K562 (cell line): ENCODE data around the gene GPATCH4. TPM values are rescaled to one million over a fixed set of nuclear protein-coding genes. Genes with fewer than 3 reads are reported as not detected.

Source experiments
- ATAC-seq: fragments of 200-7000 bp; cut with Tn5 transposase; 3 replicates; pipeline ENCODE4 v1.9.1; 2020; ENCODE audit warnings: moderate library complexity
- BruUV-seq: library from RNA; stranded (reverse); fragments of 400-500 nt; replicated peaks from 2 replicates; lab custom pipeline; 2021; lab: Mats Ljungman, UMichigan
- CTCF ChIA-PET: fragments of 300-600 bp; formaldehyde crosslinking; extraction: SDS; loops from one replicate; lab custom pipeline; 2021; ENCODE audit warnings: low intra/inter-chr PET ratio; lab: Yijun Ruan, JAX
- POLR2A ChIA-PET: fragments of 300-600, 350-650 bp; sonication (Branson Sonifier 250); formaldehyde crosslinking; extraction: SDS; loops from one replicate; lab custom pipeline; 2021; ENCODE audit warnings: antibody characterized with exemption, inconsistent platforms; lab: Yijun Ruan, JAX
- DNase-seq, 4 experiments: peaks; one replicate each; pipeline versions ENCODE4 v3.0.0 to v3.0.0-alpha.2; 2011 to 2018; ENCODE audit warnings: low spot score in 3 of 4, mixed read lengths in 3 of 4; ENCODE audit errors: extremely low read depth in 1 of 4
- FAIRE-seq: peaks from 2 replicates; lab custom pipeline; 2011; peaks lifted over from hg19 to GRCh38; lab: Jason Lieb, UNC
- H2AFZ ChIP-seq: 2 replicates; pipeline ENCODE4 v1.6.0; 2011; ENCODE audit warnings: low read depth, low read length, control low read depth, inconsistent platforms
- H3K27ac ChIP-seq: fragments of 200-600 bp; 3 replicates; pipeline ENCODE4 v1.8.0; 2011; ENCODE audit warnings: low read depth, mild to moderate bottlenecking, control low read depth, inconsistent platforms, low read length, moderate library complexity, mixed read lengths; ENCODE audit errors: extremely low read depth
- H3K27me3 ChIP-seq, 2 experiments: fragments of 300-600 bp in 1 of 2; 2 replicates in 1 of 2; 3 replicates in 1 of 2; pipeline versions ENCODE4 v1.6.0 to v1.8.0; 2011; ENCODE audit warnings: inconsistent platforms in 2 of 2, low read length in 2 of 2, mild to moderate bottlenecking in 1 of 2, mixed read lengths in 1 of 2, moderate library complexity in 1 of 2; ENCODE audit not compliant: control insufficient read depth in 2 of 2, insufficient read depth in 2 of 2
- H3K36me3 ChIP-seq: fragments of 300-600 bp; 3 replicates; pipeline ENCODE4 v1.8.0; 2011; ENCODE audit warnings: mild to moderate bottlenecking, low read length, inconsistent platforms; ENCODE audit not compliant: control insufficient read depth, insufficient read depth
- H3K4me1 ChIP-seq, 2 experiments: fragments of 200-600 bp in 1 of 2; replicated peaks in 1 of 2; 2 replicates in 1 of 2; 3 replicates in 1 of 2; pipeline versions ENCODE4 v1.5.1 to v1.8.0; 2011; ENCODE audit warnings: inconsistent platforms in 2 of 2, low read length in 2 of 2, mild to moderate bottlenecking in 1 of 2, mixed read lengths in 1 of 2, moderate library complexity in 1 of 2; ENCODE audit not compliant: control insufficient read depth in 2 of 2, insufficient read depth in 2 of 2
- H3K4me2 ChIP-seq: 2 replicates; pipeline ENCODE4 v1.6.1; 2011; ENCODE audit warnings: low read length, control low read depth, inconsistent platforms, mixed read lengths; ENCODE audit not compliant: insufficient read depth
- H3K4me3 ChIP-seq: fragments of 200-600 bp; sonication (generic), shearing (Covaris generic); 2 replicates; pipeline ENCODE4 v1.5.1; 2016; ENCODE audit warnings: control low read depth, inconsistent platforms
- H3K79me2 ChIP-seq: fragments of 200-600 bp; 3 replicates; pipeline ENCODE4 v1.8.0; 2011; ENCODE audit warnings: low read length, inconsistent platforms; ENCODE audit not compliant: control insufficient read depth, insufficient read depth
- H3K9ac ChIP-seq, 2 experiments: 2 replicates each; pipeline versions ENCODE4 v1.6.0 to v1.6.1; 2011; ENCODE audit warnings: low read depth in 2 of 2, low read length in 2 of 2, control low read depth in 1 of 2, inconsistent platforms in 1 of 2, mild to moderate bottlenecking in 1 of 2, mixed read lengths in 1 of 2; ENCODE audit not compliant: insufficient read depth in 1 of 2
- H3K9me1 ChIP-seq: one replicate; pipeline ENCODE4 v1.6.0; 2011; ENCODE audit warnings: inconsistent platforms, mild to moderate bottlenecking, low read length, moderate library complexity; ENCODE audit not compliant: control insufficient read depth, insufficient read depth
- H3K9me3 ChIP-seq: replicated peaks from 2 replicates; pipeline ENCODE4 v1.5.1; 2011; ENCODE audit warnings: low read depth, low read length, inconsistent platforms; ENCODE audit not compliant: control insufficient read depth, insufficient read depth
- H4K20me1 ChIP-seq: replicated peaks from 2 replicates; pipeline ENCODE4 v1.6.1; 2011; ENCODE audit warnings: low read length, inconsistent platforms, mixed read lengths; ENCODE audit not compliant: control insufficient read depth, insufficient read depth
- CBFA2T2 ChIP-seq: fragments of 450-650 bp; conservative IDR thresholded peaks from 2 replicates; pipeline ENCODE4 v1.6.1; 2017; ENCODE audit warnings: mild to moderate bottlenecking
- CBFA2T3 ChIP-seq: fragments of 450-650 bp; IDR thresholded peaks from 2 replicates; pipeline ENCODE4 v1.6.1; 2017
- DPF2 ChIP-seq: fragments of 450-650 bp; IDR thresholded peaks from 2 replicates; pipeline ENCODE4 v1.6.1; 2016
- FIP1L1 ChIP-seq: fragments of 200-400 bp; formaldehyde crosslinking; IDR thresholded peaks from 2 replicates; pipeline ENCODE4 v1.6.1; 2018; ENCODE audit warnings: mild to moderate bottlenecking, low read depth, low read length; ENCODE audit not compliant: poor library complexity, severe bottlenecking
- GATA2 ChIP-seq: sonication (generic); formaldehyde crosslinking; IDR thresholded peaks from 2 replicates; pipeline ENCODE4 v1.4.0; 2020; ENCODE audit warnings: mild to moderate bottlenecking, missing genetic modification reagents
- NCOR1 ChIP-seq: fragments of 450-650 bp; IDR thresholded peaks from 2 replicates; pipeline ENCODE4 v1.6.1; 2016; ENCODE audit warnings: mild to moderate bottlenecking, moderate library complexity
- NFIC ChIP-seq: fragments of 450-650 bp; IDR thresholded peaks from 2 replicates; pipeline ENCODE4 v1.6.1; 2017; ENCODE audit warnings: mild to moderate bottlenecking, inconsistent platforms
- NR2F6 ChIP-seq: fragments of 450-650 bp; formaldehyde crosslinking; IDR thresholded peaks from 2 replicates; pipeline ENCODE4 v1.4.0; 2020; ENCODE audit warnings: mild to moderate bottlenecking
- NRF1 ChIP-seq, 2 experiments: fragments of 450-650 bp; IDR thresholded peaks in 1 of 2; conservative IDR thresholded peaks in 1 of 2; 2 replicates each; pipeline ENCODE4 v1.6.1; 2014; ENCODE audit warnings: mild to moderate bottlenecking in 2 of 2
- PHTF2 ChIP-seq: fragments of 250-450 bp; sonication (Bioruptor Pico); IDR thresholded peaks from 2 replicates; pipeline ENCODE4 v1.5.0; 2021; ENCODE audit warnings: mild to moderate bottlenecking
- POLR2A ChIP-seq: fragments of 450-650 bp; conservative IDR thresholded peaks from 2 replicates; pipeline ENCODE4 v1.6.1; 2016
- RBM39 ChIP-seq: fragments of 200-400 bp; formaldehyde crosslinking; optimal IDR thresholded peaks from 2 replicates; pipeline ENCODE3; 2018; ENCODE audit warnings: low read depth, low read length
- SMARCC2 ChIP-seq: fragments of 450-650 bp; IDR thresholded peaks from 2 replicates; pipeline ENCODE4 v1.6.1; 2017; ENCODE audit warnings: antibody characterized with exemption, moderate library complexity, mild to moderate bottlenecking, low read depth
- TCF3 ChIP-seq: sonication (generic); formaldehyde crosslinking; IDR thresholded peaks from 2 replicates; pipeline ENCODE4 v1.4.0; 2020; ENCODE audit warnings: mild to moderate bottlenecking, missing genetic modification reagents
- TFAP4 ChIP-seq: sonication (generic); formaldehyde crosslinking; IDR thresholded peaks from 2 replicates; pipeline ENCODE4 v1.8.0; 2022; ENCODE audit warnings: missing genetic modification reagents, mild to moderate bottlenecking, moderate library complexity, borderline replicate concordance
- TRIM25 ChIP-seq: fragments of 450-650 bp; IDR thresholded peaks from 2 replicates; pipeline ENCODE4 v1.7.0; 2016; ENCODE audit warnings: borderline replicate concordance
- U2AF1 ChIP-seq: fragments of 200-400 bp; formaldehyde crosslinking; optimal IDR thresholded peaks from 2 replicates; pipeline ENCODE3; 2017; ENCODE audit warnings: mild to moderate bottlenecking, low read depth, low read length, moderate library complexity
- ZKSCAN8 ChIP-seq: fragments of 200-800 bp; sonication (Bioruptor generic); IDR thresholded peaks from 2 replicates; pipeline ENCODE4 v1.6.1; 2016; ENCODE audit warnings: missing genetic modification characterization, missing compliant biosample characterization
- WGBS: fragments of 100-300 bp; shearing (Covaris generic); methylation state at CpG from one replicate; pipeline ENCODE4 v1.1.6; 2016; ENCODE audit warnings: low coverage, mixed read lengths; ENCODE audit not compliant: insufficient coverage; ENCODE audit errors: missing lambda C conversion rate; 5-methylcytosine and 5-hydroxymethylcytosine counted together
- in situ Hi-C: fragments of 300-500 bp; cut with MboI; formaldehyde crosslinking; loops from 4 replicates; pipeline ENCODE4 v1.15.0; 2018; ENCODE audit warnings: inconsistent platforms, mixed read lengths
- intact Hi-C: fragments of 100-400 bp; cut with micrococcal nuclease; formaldehyde crosslinking; loops from 2 replicates; pipeline ENCODE4 v1.14.2; 2022
- polyA plus RNA-seq, 8 experiments: library from polyadenylated mRNA; depleted of rRNA in 4 of 8; stranded (reverse) in 5 of 8; unstranded in 3 of 8; fragments of >200 nt; fragmentation: Nextera tagmentation in 2 of 8; fragmentation: Illumina TruSeq in 1 of 8; extraction: Ambion mirVana in 2 of 8; extraction: Trizol in 1 of 8; gene quantifications; 2 replicates each; pipeline versions ENCODE4 v1.2.1 to v1.2.3, GENCODE V29; 2011 to 2014; ENCODE audit warnings: inconsistent platforms in 1 of 8, missing spikeins in 1 of 8
- total RNA-seq, 7 experiments: library from RNA; depleted of rRNA in 6 of 7; stranded (reverse); fragments of >200 nt in 6 of 7; fragmentation: Illumina TruSeq in 2 of 7; extraction: Trizol in 2 of 7; gene quantifications; 2 replicates each; pipeline versions ENCODE4 v1.2.1 to v1.2.3, GENCODE V29; 2011 to 2021; ENCODE audit warnings: low replicate concordance in 1 of 7

GPATCH4 gene
- total and polyA plus RNA-seq, 9 of the 15 experiments (the other 6 are each of a cell fraction or from before 2014, with no cell fraction given) = 43.7 to 105 (median 76.5) TPM

- Histone ChIP-seq H2AFZ (no peak overlapping the region), H3K36me3 (peaks cover 52% of the 10 kb centered on the region), H3K9me3 (no peaks in the 10 kb centered on the region), H3K9ac (no peak overlapping the region; a peak in 1 of 4 replicates), H3K4me2 (no peak overlapping the region), H3K9me1 (peaks cover 20% of the 10 kb centered on the region), H3K27ac (no peak overlapping the region), H3K4me3 (no peak overlapping the region)
- peak; percentile 42 for FAIRE-seq
- in situ Hi-C loops (no loop called here), intact Hi-C loops (no loop called here)
- CTCF ChIA-PET = interaction anchor here (0.6 kb wide), 1 partner anchor 10 kb away, joined by 3 read pairs; no protein-coding TSS in a partner anchor
- TF ChIP-seq NR2F6 (CRISPR knock-in tag) = no peak
- peak; percentile 19; the same call in 1 of the 2 replicates for TF ChIP-seq NCOR1
- no peak for TF ChIP-seq PHTF2
- TF ChIP-seq CBFA2T3 = peak; percentile 70
- peak; percentile 10; the same call in 1 of the 2 replicates for TF ChIP-seq NFIC
- no peak for TF ChIP-seq FIP1L1
- no peak for TF ChIP-seq NRF1 (conservative IDR thresholded peaks at IDR 0.05 in 1 of 2, IDR thresholded peaks at IDR 0.05 in 1 of 2)
- TF ChIP-seq U2AF1 = no peak
- no peak for TF ChIP-seq DPF2
- no peak for TF ChIP-seq TRIM25
- TF ChIP-seq POLR2A = no peak
- no peak for TF ChIP-seq GATA2 (CRISPR knock-in tag)
- no peak for TF ChIP-seq RBM39
- TF ChIP-seq ZKSCAN8 (CRISPR knock-in tag) = no peak
- TF ChIP-seq TFAP4 = peak; percentile 76
- no peak for TF ChIP-seq SMARCC2
- TF ChIP-seq CBFA2T2 = peak; percentile 49
- peak; percentile 40; the same call in 1 of the 2 replicates for TF ChIP-seq TCF3
- TF ChIP-seq, all 486 proteins: peak for 6
- Histone ChIP-seq H3K79me2 (0 out of 3 replicates have a peak, but pooled peaks cover 11% of the 10 kb centered on the region), H3K4me1 (peaks cover 0 to 28% of the 10 kb centered on the region in 2 experiments; a peak in 3 of 5 replicates), H4K20me1 (peaks cover 70% of the 10 kb centered on the region), H3K27me3 (no peaks in the 10 kb centered on the region)
- peak in 1 of 4 experiments; percentile 32 for DNase-seq
- no TSS peak for BruUV-seq
- WGBS = 4% methylated on average over 2 of the region's 2 CpGs
- no peak for ATAC-seq
- POLR2A ChIA-PET = interaction anchor here (1.1 to 1.8 kb wide), 5 partner anchors 10 to 77 kb away, joined by 5 to 12 read pairs (median 5); no protein-coding TSS in a partner anchor
Observed at GRCh38 chr1:156648951-156649350, 47.7 kb upstream of the GPATCH4 start.
